K562 (cell line): Measurements from ENCODE around the gene CPNE1.

Source experiments
- EGR1 ChIP-seq: fragments of 450-650 bp; conservative IDR thresholded peaks from 2 replicates; pipeline ENCODE4 v1.6.1; 2017; ENCODE audit warnings: mild to moderate bottlenecking
- STAG1 ChIP-seq: sonication (generic); formaldehyde crosslinking; IDR thresholded peaks from 2 replicates; pipeline ENCODE4 v1.5.0; 2020; ENCODE audit warnings: missing genetic modification reagents, borderline replicate concordance
- ZNF41 ChIP-seq: fragments of 250-450 bp; sonication (Bioruptor Pico); conservative IDR thresholded peaks from 2 replicates; pipeline ENCODE4 v1.4.0; 2020; ENCODE audit warnings: mild to moderate bottlenecking

GRCh38 chr20:35630636-35631035 lies 34.1 kb downstream of the CPNE1 start:
- no peak for TF ChIP-seq ZNF41 (CRISPR knock-in tag)
- no peak for TF ChIP-seq EGR1
- TF ChIP-seq STAG1 (CRISPR knock-in tag) = no peak
